AG09319 (cell line): ENCODE data around the gene TRIM7.

ENCODE experiments used
- DNase-seq: peaks from one replicate; pipeline ENCODE4 v3.0.0-alpha.2; 2010; ENCODE audit warnings: low read depth; ENCODE audit errors: extremely low read depth
- TF ChIP-seq, protein P1 (sequence below): IDR thresholded peaks from 2 replicates; pipeline ENCODE4 v1.5.1; 2011; ENCODE audit warnings: low read depth, mild to moderate bottlenecking, inconsistent platforms, low read length, moderate library complexity

TRIM7 gene

DNA sequence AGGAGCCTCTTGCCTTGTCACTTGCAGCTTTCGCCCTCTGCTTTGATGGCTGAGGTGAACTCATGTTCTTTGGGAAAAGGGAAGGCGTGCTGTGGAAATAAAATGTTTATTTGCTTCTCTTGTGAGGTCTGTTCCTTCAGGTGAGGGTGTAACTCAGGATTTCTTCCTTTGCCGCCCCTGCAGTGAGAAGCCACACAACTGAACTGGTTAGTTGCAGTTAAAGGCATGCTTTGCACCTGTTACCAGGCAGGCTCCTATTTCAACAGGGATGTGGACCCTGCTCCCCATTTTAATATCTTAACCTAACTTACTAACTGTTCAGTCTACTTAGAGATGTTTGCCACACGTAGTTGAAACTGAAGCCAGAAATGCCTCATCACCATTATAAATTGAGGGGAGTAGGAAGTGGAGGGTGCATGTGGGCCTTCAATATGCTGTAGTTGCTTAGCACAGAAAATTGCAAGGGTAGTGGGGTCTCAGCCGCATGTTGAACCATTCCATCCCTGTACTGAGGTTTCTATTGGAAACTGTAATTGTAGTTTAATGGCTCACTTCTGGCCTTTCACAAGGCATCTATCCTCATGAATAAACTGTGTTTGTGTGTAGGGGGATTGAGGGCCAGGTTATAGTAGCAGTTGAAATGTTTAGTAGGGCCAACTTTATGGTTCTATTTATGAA, 30.8 kb upstream of the TRIM7 start:
- no peak for DNase-seq
- TF ChIP-seq, protein P1, sequence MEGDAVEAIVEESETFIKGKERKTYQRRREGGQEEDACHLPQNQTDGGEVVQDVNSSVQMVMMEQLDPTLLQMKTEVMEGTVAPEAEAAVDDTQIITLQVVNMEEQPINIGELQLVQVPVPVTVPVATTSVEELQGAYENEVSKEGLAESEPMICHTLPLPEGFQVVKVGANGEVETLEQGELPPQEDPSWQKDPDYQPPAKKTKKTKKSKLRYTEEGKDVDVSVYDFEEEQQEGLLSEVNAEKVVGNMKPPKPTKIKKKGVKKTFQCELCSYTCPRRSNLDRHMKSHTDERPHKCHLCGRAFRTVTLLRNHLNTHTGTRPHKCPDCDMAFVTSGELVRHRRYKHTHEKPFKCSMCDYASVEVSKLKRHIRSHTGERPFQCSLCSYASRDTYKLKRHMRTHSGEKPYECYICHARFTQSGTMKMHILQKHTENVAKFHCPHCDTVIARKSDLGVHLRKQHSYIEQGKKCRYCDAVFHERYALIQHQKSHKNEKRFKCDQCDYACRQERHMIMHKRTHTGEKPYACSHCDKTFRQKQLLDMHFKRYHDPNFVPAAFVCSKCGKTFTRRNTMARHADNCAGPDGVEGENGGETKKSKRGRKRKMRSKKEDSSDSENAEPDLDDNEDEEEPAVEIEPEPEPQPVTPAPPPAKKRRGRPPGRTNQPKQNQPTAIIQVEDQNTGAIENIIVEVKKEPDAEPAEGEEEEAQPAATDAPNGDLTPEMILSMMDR = no peak

DNA sequence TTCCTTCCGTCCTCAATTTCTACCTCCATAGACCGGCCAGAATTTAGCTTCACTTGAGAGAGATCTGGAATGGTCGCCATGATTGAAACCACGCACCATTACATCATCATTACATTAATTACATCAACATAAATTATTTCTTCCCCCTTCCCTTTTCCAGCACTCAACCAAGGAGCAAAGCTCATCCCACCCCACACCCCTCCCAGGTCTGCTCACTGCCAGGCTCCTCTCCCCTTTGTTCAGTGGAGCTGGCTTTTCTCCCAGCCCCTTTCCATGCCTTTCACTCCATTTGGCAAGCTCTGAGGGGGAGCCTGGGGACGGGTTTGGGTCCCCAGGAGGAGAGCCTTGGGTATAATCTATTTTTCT, 30.3 kb upstream of the TRIM7 start:
- TF ChIP-seq, protein P1 = no peak
- DNase-seq = no peak

DNA sequence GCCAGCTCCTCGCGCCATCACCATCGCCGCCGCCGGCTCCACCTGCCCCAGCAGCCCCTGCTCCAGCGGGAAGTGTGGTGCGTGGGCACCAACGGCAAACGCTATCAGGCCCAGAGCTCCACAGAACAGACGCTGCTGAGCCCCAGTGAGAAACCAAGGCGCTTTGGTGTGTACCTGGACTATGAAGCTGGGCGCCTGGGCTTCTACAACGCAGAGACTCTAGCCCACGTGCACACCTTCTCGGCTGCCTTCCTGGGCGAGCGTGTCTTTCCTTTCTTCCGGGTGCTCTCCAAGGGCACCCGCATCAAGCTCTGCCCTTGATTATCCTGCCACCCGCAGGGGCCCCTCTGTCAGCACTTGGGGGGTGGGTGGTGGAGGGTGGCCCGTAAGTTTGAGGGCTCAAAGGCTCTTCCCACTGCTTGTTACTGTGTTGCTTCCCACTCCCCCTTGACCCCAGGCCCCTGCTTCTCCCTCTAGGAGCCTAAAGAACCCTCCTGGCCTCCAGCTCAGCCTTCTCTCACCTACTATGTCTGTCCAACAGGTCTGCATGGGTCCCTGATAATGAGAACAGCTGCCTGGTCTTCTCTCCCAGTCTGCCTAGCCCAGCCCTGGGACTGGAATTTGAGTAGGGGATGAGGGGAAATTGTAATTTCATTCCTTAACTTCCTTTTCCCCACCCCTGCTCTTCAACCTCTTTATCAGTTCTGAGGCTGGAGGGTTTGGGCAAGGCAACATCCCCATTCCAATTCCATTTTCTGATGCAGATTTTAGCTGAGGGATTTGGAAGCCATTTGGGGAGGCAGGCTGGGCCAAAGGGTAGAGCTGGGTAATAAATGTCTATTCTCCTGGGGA, 29.7 kb upstream of the TRIM7 start:
- no peak for DNase-seq
- TF ChIP-seq, protein P1 = no peak

DNA sequence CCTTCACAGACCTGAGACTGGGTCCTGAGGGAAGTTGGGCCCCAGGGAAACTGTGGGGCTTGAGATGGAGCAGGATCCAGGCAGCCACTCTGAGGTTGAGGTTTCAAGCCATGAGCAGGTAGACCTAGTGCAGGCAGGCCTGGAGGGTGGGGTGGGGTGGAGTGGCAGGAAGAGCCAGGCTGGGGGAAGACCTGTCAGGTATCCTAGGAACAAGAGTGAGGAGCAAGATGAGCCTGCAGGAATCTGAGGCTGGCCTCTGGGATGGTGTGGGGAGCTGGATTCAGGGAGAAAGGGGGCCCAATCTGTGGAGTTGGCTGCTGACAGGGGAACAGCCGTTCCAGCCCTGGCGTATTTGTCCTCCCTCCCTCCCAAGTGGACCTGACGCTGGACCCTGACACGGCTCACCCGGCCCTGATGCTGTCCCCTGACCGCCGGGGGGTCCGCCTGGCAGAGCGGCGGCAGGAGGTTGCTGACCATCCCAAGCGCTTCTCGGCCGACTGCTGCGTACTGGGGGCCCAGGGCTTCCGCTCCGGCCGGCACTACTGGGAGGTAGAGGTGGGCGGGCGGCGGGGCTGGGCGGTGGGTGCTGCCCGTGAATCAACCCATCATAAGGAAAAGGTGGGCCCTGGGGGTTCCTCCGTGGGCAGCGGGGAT, 28.9 kb upstream of the TRIM7 start:
- TF ChIP-seq, protein P1 = no peak
- no peak for DNase-seq

DNA sequence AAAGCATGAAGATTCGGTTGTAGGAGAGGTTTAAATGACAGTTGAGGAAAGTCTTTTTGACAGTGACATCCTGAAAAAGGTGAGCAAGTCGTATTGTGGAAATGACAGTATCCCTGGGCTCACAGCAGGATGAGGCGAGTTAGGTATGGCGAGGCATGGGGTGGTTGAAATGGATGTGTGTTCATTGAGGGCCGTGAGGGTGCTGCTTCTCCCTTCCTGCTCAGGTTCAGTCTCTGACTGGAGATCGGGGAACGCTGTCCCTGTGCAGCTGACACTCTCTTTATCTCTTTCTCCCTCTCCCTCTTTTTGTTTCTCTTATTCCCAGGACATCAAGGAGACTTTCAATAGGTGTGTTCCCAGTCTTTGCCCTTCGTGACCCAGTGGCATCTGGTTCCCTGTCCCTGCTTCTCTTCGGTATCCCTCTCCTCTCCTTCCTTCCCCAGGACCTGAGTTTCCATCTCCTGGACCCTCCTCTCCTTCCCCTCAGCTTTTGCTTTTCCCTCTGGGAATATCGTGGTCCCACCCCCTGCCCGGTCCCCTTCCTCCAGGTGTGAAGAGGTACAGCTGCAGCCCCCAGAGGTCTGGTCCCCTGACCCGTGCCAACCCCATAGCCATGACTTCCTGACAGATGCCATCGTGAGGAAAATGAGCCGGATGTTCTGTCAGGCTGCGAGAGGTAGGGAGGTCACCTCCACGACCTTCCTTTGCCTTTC, 28.2 kb upstream of the TRIM7 start:
- DNase-seq = no peak
- TF ChIP-seq, protein P1 = no peak

DNA sequence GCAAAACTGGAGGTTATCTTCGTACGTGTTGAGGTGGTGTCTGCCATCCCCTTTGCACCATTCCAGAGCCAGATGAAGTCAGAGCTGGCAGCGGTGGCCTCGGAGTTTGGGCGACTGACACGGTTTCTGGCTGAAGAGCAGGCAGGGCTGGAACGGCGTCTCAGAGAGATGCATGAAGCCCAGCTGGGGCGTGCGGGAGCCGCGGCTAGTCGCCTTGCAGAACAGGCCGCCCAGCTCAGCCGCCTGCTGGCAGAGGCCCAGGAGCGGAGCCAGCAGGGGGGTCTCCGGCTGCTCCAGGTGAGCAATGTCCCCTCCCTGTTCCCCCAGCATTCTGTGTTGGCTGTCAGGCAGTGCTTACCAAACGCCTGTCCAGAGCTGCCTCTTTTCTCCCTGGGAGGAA, 27.6 kb upstream of the TRIM7 start:
- TF ChIP-seq, protein P1 = no peak
- no peak for DNase-seq
